ENCODE results near the gene OR10T2. TPM values are rescaled to one million over a fixed set of nuclear protein-coding genes. Genes with fewer than 3 reads are reported as not detected.

OR10T2 gene
- total RNA-seq, 1 donor from 2014 or later: not detected

- DNase-seq (ENCODE audit: low read depth): no peak
- no peak overlapping the region for H3K4me3 ChIP-seq (ENCODE audit: low read depth, low read length)
- TF ChIP-seq CTCF (conservative IDR thresholded peaks at IDR 0.05; ENCODE audit: low read depth, low read length): no peak
These were observed 18.3 kb upstream of the OR10T2 start for GRCh38 chr1:158417586-158417985.

- H3K4me3 ChIP-seq (ENCODE audit: low read depth, low read length): no peak overlapping the region
- no peak for DNase-seq (ENCODE audit: low read depth)
- no peak for TF ChIP-seq CTCF (conservative IDR thresholded peaks at IDR 0.05; ENCODE audit: low read depth, low read length)
These were observed 15.5 kb upstream of the OR10T2 start for GRCh38 chr1:158414651-158415345.

- H3K4me3 ChIP-seq (ENCODE audit: low read depth, low read length): no peak overlapping the region
- no peak for TF ChIP-seq CTCF (conservative IDR thresholded peaks at IDR 0.05; ENCODE audit: low read depth, low read length)
- no peak for DNase-seq (ENCODE audit: low read depth)
These were observed 7.8 kb upstream of the OR10T2 start for GRCh38 chr1:158407092-158407491.

- no peak for TF ChIP-seq CTCF (conservative IDR thresholded peaks at IDR 0.05; ENCODE audit: low read depth, low read length)
- DNase-seq (ENCODE audit: low read depth): no peak
- no peak overlapping the region for H3K4me3 ChIP-seq (ENCODE audit: low read depth, low read length)
These were observed 1.6 kb upstream of the OR10T2 start for GRCh38 chr1:158400871-158401270.

- DNase-seq (ENCODE audit: low read depth): peak; percentile 46
- H3K4me3 ChIP-seq (ENCODE audit: low read depth, low read length): no peak overlapping the region
- no peak for TF ChIP-seq CTCF (conservative IDR thresholded peaks at IDR 0.05; ENCODE audit: low read depth, low read length)
These were observed 2.6 kb downstream of the OR10T2 start for GRCh38 chr1:158396646-158397045.

- no peak overlapping the region for H3K4me3 ChIP-seq (ENCODE audit: low read depth, low read length)
- TF ChIP-seq CTCF (conservative IDR thresholded peaks at IDR 0.05; ENCODE audit: low read depth, low read length): no peak
- no peak for DNase-seq (ENCODE audit: low read depth)
These were observed 5.8 kb downstream of the OR10T2 start for GRCh38 chr1:158393476-158393875.

GRCh38 chr1:158391099-158391498, 8.2 kb downstream of the OR10T2 start:
- no peak for TF ChIP-seq CTCF (conservative IDR thresholded peaks at IDR 0.05; ENCODE audit: low read depth, low read length)
- peak; percentile 4 for DNase-seq (ENCODE audit: low read depth)
- H3K4me3 ChIP-seq (ENCODE audit: low read depth, low read length): no peak overlapping the region
